Astrocyte of the spinal cord (primary cell): Measurements from ENCODE around the gene TMEM203.

Source experiments
- DNase-seq: peaks from one replicate; pipeline ENCODE4 v3.0.0; 2011; ENCODE audit warnings: low read depth, low spot score
- H3K4me3 ChIP-seq: 2 replicates; pipeline ENCODE4 v1.5.1; 2011; ENCODE audit warnings: low read depth, mild to moderate bottlenecking, low read length, moderate library complexity
- CTCF ChIP-seq: IDR thresholded peaks from 2 replicates; pipeline ENCODE4 v1.5.1; 2012; ENCODE audit warnings: low read depth, mild to moderate bottlenecking, low read length, inconsistent platforms
- in situ Hi-C: cut with HindIII; loops from 2 replicates; pipeline ENCODE4 v1.10.0; 2017; ENCODE audit warnings: low sequenced_read_pairs

The TMEM203 gene

GRCh38 chr9:137201205-137201868, 4.1 kb downstream of the TMEM203 start:
- peak overlapping the region; percentile 58 for H3K4me3 ChIP-seq
- no peak for DNase-seq
- no peak for TF ChIP-seq CTCF
- in situ Hi-C loops = no loop called here

GRCh38 chr9:137200311-137201204, 4.9 kb downstream of the TMEM203 start, which contains the start of gene TPRN:
Gene TPRN, minus strand, starts transcription at chr9:137200741. Its CDS starts 30 bp downstream, at chr9:137200711.
- DNase-seq = peak; percentile 99
- peak within 1 kb of the TSS; percentile 58 for H3K4me3 ChIP-seq
- in situ Hi-C loops = no loop called here
- no peak for TF ChIP-seq CTCF

- in situ Hi-C loops = no loop called here
- no peak for TF ChIP-seq CTCF
- peak overlapping the region; percentile 37 for H3K4me3 ChIP-seq
- peak; percentile 19 for DNase-seq
Observed at GRCh38 chr9:137199411-137200121, 5.9 kb downstream of the TMEM203 start.

- TF ChIP-seq CTCF = no peak
- no peak overlapping the region for H3K4me3 ChIP-seq
- in situ Hi-C loops = no loop called here
- DNase-seq = no peak
Observed at GRCh38 chr9:137198902-137199283, 6.6 kb downstream of the TMEM203 start.

- DNase-seq = no peak
- in situ Hi-C loops = no loop called here
- no peak overlapping the region for H3K4me3 ChIP-seq
- no peak for TF ChIP-seq CTCF
Observed at GRCh38 chr9:137198051-137198901, 7.2 kb downstream of the TMEM203 start.
